Measurements from ENCODE around the gene PDE4D. TPM values are rescaled to one million over a fixed set of nuclear protein-coding genes. Genes with fewer than 3 reads are reported as not detected.
"Not testable (repeated sequence)": the region's sequence is repeated elsewhere in the genome, so short reads cannot be mapped to it uniquely, and the experiment has no call there.

The PDE4D gene
- polyA plus RNA-seq, 4 donors, result 19.4 to 35.9 (median 23.1) TPM

- not testable (repeated sequence) for DNase-seq (ENCODE audit: low read depth in 4 of 4, low spot score in 2 of 4)
Observed at GRCh38 chr5:59748036-59748663, 145.4 kb downstream of the PDE4D start.

GRCh38 chr5:59746241-59746765 is 147.2 kb downstream of the PDE4D start:
- no peak for DNase-seq (ENCODE audit: low read depth in 4 of 4, low spot score in 2 of 4)

- DNase-seq (ENCODE audit: low read depth in 4 of 4, low spot score in 2 of 4), result no peak
Observed at GRCh38 chr5:59745415-59745863, 148.1 kb downstream of the PDE4D start.

- no peak for DNase-seq (ENCODE audit: low read depth in 4 of 4, low spot score in 2 of 4)
Observed at GRCh38 chr5:59744531-59744992, 149.0 kb downstream of the PDE4D start.

- no peak for DNase-seq (ENCODE audit: low read depth in 4 of 4, low spot score in 2 of 4)
Observed at GRCh38 chr5:59741599-59741998, 151.9 kb downstream of the PDE4D start.

- no peak for DNase-seq (ENCODE audit: low read depth in 4 of 4, low spot score in 2 of 4)
Observed at GRCh38 chr5:59738024-59738423, 155.5 kb downstream of the PDE4D start.

GRCh38 chr5:59732806-59733205 is 160.7 kb downstream of the PDE4D start:
- no peak for DNase-seq (ENCODE audit: low read depth in 4 of 4, low spot score in 2 of 4)

- DNase-seq (ENCODE audit: low read depth in 4 of 4, low spot score in 2 of 4), result no peak
Observed at GRCh38 chr5:59732301-59732700, 161.2 kb downstream of the PDE4D start.

GRCh38 chr5:59731809-59732208 is 161.7 kb downstream of the PDE4D start:
- no peak for DNase-seq (ENCODE audit: low read depth in 4 of 4, low spot score in 2 of 4)

- no peak for DNase-seq (ENCODE audit: low read depth in 4 of 4, low spot score in 2 of 4)
Observed at GRCh38 chr5:59729820-59730219, 163.7 kb downstream of the PDE4D start.

GRCh38 chr5:59729357-59729756 is 164.2 kb downstream of the PDE4D start:
- DNase-seq (ENCODE audit: low read depth in 4 of 4, low spot score in 2 of 4), result no peak

GRCh38 chr5:59728356-59728755 is 165.2 kb downstream of the PDE4D start:
- DNase-seq (ENCODE audit: low read depth in 4 of 4, low spot score in 2 of 4), result no peak

GRCh38 chr5:59727186-59727585 is 166.3 kb downstream of the PDE4D start:
- no peak for DNase-seq (ENCODE audit: low read depth in 4 of 4, low spot score in 2 of 4)

GRCh38 chr5:59725392-59725767 is 168.1 kb downstream of the PDE4D start:
- peak in 2 of 4 donors; percentile 40 to 46 for DNase-seq (ENCODE audit: low read depth in 4 of 4, low spot score in 2 of 4)

GRCh38 chr5:59724482-59725391 is 168.8 kb downstream of the PDE4D start:
- DNase-seq (ENCODE audit: low read depth in 4 of 4, low spot score in 2 of 4), result no peak

GRCh38 chr5:59722874-59723273 is 170.7 kb downstream of the PDE4D start:
- no peak for DNase-seq (ENCODE audit: low read depth in 4 of 4, low spot score in 2 of 4)

- no peak for DNase-seq (ENCODE audit: low read depth in 4 of 4, low spot score in 2 of 4)
Observed at GRCh38 chr5:59721741-59722140, 171.8 kb downstream of the PDE4D start.

GRCh38 chr5:59720063-59720462 is 173.5 kb downstream of the PDE4D start:
- no peak for DNase-seq (ENCODE audit: low read depth in 4 of 4, low spot score in 2 of 4)

- DNase-seq (ENCODE audit: low read depth in 4 of 4, low spot score in 2 of 4), result no peak
Observed at GRCh38 chr5:59716966-59717500, 176.5 kb downstream of the PDE4D start.

- no peak for DNase-seq (ENCODE audit: low read depth in 4 of 4, low spot score in 2 of 4)
Observed at GRCh38 chr5:59716029-59716428, 177.5 kb downstream of the PDE4D start.

GRCh38 chr5:59715228-59715627 is 178.3 kb downstream of the PDE4D start:
- no peak for DNase-seq (ENCODE audit: low read depth in 4 of 4, low spot score in 2 of 4)

Measured in left renal cortex interstitium (tissue), 4 donors.